ENCODE results near the gene SH2D1B. TPM values are rescaled to one million over a fixed set of nuclear protein-coding genes. Genes with fewer than 3 reads are reported as not detected.
"Not testable (repeated sequence)": the region's sequence is repeated elsewhere in the genome, so short reads cannot be mapped to it uniquely, and the experiment has no call there.

The SH2D1B gene
- total RNA-seq, 2 donors from 2014 or later, result 0.14 to 0.69 TPM

DNA sequence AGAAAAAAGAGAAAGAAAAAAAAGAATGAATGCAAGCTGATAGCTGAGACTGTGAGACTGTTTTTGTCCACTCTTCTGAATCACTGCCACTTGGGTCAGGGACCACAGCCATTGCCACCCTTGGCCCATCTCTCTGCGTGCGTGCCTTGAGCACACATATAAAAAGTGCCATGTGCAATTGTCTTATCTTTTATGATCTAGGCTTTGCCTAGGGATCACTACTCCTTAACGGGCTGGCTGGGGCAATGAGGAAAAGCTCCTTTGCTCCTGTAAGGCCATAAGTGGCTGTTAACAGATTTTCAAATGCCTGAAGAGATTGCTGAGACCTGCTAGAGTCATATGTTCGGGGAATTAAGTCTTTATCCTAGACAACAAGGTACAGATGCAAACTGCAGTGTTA, 43.5 kb downstream of the SH2D1B start:
- intact Hi-C loops (cut with DNase I), result no loop called here
- DNase-seq (ENCODE audit: low spot score), result no peak

DNA sequence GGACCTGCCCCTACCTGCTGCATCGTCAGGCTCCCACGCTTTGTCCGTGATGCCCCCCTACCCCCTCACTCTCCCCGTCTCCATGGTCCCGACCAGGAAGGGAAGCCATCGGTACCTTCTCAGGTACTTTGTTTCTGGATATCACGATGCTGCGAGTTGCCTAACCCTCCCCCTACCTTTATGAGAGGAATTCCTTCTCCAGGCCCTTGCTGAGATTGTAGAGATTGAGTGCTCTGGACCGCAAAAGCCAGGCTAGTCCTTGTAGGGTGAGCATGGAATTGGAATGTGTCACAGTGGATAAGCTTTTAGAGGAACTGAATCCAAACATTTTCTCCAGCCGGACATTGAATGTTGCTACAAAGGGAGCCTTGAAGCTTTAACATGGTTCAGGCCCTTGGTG, 44.2 kb downstream of the SH2D1B start:
- intact Hi-C loops (cut with DNase I), result no loop called here
- DNase-seq (ENCODE audit: low spot score), result no peak

DNA sequence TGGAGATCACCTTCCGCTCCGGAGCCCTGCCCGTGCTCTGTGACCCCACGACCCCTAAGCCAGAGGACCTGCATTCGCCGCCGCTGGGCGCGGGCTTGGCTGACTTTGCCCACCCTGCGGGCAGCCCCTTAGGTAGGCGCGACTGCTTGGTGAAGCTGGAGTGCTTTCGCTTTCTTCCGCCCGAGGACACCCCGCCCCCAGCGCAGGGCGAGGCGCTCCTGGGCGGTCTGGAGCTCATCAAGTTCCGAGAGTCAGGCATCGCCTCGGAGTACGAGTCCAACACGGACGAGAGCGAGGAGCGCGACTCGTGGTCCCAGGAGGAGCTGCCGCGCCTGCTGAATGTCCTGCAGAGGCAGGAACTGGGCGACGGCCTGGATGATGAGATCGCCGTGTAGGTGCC, 44.9 kb downstream of the SH2D1B start:
- intact Hi-C loops (cut with DNase I), result no loop called here
- DNase-seq (ENCODE audit: low spot score), result no peak

DNA sequence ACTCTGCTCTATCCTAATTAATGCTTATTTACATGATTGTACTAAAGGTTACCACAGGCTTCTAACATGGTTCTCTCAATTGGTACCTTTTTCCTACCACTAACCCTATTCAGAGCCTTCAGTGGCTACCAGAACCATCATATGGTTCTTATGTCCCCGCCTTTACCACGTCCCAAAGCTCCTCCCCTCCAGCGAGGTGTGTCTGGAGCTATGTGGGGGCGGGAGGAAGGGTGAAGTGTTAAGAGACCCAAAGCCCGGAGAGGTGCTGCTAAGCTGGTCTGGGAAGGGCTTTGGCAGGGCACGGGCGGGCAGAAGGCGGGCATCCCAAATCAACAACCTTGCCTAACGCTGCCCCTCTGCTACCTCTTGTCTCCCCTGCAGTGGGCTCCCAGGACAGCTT, 45.3 kb downstream of the SH2D1B start:
- DNase-seq (ENCODE audit: low spot score), result no peak
- intact Hi-C loops (cut with DNase I), result no loop called here

DNA sequence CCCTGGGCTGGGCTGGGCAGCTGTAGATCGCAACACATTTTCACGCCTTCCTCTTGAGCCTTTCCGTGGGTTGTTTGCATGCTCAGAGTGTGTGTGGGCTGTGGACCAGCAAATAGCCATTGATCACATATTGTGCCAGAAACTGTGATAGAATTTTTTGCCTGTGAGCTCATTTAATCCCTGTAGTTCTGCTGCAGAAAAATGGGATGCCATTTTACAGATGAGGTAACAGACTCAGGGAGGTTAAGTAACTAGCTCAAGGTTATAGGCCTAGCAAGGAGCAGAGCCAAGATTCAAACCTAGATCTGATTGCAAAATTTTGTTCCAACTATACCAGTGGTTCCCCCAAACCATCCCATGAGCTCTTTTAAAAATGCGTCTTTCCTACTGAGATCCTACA, 45.8 kb downstream of the SH2D1B start:
- no peak for DNase-seq (ENCODE audit: low spot score)
- intact Hi-C loops (cut with DNase I), result no loop called here

DNA sequence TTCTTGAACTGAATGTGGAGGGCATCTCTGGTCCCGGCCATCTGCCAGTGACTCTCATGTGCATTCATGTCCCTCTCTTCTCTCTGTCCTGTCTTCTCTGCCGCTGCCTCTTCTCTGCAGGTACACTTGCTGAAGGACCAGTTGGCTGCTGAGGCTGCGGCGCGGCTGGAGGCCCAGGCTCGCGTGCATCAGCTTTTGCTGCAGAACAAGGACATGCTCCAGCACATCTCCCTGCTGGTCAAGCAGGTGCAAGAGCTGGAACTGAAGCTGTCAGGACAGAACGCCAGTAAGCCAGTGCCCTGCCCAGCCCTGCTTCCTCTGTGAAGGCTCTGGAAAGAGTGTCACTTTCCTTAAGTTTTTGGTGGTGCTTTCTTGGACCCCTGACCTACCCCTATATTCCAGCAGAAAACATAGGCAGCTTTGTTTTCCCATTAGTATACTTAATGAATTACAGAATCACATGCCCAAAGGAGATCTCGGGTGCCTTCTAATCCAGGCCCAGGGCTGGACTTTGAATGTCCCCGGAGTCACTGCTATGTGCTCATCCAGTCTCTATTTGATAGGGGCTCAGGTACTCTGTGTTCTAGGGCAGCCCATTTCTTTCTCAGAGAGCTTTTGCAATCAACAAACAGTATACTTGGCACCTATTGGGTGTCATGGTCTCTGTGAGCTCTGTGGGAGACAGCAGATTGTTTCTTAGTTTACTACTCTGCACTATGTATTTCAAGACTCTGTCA, 46.5 kb downstream of the SH2D1B start:
- intact Hi-C loops (cut with DNase I), result no loop called here
- DNase-seq (ENCODE audit: low spot score), result no peak

DNA sequence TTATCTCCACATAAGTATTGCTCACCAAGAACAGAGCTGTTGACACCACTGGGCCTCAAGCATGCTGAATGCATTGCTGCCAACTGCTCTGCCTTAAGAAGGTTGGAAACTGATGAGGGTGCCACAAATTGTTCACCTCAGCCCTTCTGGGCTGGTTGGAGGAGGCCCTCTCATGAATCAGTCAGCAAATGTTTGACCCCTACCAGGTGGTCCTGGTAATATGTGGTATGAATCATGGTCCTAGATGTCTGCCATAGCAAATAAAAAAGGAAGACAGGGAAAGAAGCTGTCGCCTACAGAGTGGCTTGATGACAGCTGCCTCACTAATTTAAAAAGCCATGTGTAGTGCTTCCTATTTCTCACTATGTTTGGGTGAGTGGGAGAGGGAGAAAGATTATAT, 47.4 kb downstream of the SH2D1B start:
- DNase-seq (ENCODE audit: low spot score), result no peak
- intact Hi-C loops (cut with DNase I), result no loop called here

DNA sequence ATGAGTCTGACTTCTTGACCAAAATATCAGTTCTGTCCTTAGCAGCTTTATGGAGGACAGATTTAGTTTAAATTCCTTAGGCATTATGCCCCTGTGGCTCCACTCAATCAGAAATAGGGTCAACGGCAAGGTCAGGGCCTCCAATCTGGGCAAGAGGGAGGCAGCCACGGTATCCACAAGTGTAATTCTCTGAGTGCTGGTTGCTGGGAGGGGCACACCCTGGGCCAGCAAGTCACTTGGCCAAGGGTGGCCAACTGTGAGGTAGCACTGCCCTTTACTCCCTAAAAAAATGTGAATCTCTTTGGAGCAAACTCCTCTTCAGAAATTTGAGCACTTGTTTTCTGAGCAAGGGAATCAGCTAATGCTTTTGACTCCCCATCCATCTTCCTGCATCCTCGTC, 48.1 kb downstream of the SH2D1B start:
- DNase-seq (ENCODE audit: low spot score), result no peak
- intact Hi-C loops (cut with DNase I), result no loop called here

DNA sequence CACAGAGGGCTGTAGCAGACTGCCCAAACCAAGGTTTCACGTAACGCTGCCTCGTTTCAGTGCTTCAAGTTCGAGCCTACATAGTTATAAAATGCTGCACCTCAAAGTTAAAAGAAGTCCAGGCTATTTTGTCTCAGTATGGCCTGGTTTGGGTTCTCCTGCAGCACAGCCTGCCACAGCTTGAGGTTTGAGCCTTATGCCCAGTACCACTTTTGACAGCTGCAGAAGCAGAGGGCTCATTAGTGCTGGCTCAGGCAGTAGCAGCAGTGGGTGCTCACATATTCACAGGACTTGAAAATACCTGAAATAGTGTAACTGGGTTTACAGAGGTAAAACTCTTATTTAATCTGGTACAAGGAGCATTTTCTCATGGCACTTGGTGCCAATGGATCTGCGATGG, 50.6 kb downstream of the SH2D1B start:
- intact Hi-C loops (cut with DNase I), result no loop called here
- DNase-seq (ENCODE audit: low spot score), result no peak

DNA sequence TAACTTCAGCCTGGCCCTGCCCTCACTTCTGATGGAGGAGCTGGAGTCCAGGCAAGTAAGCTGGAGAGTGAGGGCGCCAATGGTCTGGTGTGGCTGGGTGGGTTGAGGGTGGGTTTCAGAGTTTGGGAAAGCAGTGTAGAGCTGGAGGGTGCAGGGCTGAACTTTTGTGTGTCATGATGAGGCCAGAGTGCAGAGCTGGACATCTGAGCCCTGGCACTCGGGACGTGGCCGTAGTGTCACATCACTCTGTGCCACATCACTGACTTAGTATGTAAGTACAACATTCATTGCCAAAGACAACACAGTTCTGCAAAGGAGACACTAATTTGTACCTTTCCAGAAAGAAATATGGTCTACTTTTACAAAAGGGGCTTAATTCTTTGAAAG, 51.1 kb downstream of the SH2D1B start:
- intact Hi-C loops (cut with DNase I), result no loop called here
- DNase-seq (ENCODE audit: low spot score), result no peak

DNA sequence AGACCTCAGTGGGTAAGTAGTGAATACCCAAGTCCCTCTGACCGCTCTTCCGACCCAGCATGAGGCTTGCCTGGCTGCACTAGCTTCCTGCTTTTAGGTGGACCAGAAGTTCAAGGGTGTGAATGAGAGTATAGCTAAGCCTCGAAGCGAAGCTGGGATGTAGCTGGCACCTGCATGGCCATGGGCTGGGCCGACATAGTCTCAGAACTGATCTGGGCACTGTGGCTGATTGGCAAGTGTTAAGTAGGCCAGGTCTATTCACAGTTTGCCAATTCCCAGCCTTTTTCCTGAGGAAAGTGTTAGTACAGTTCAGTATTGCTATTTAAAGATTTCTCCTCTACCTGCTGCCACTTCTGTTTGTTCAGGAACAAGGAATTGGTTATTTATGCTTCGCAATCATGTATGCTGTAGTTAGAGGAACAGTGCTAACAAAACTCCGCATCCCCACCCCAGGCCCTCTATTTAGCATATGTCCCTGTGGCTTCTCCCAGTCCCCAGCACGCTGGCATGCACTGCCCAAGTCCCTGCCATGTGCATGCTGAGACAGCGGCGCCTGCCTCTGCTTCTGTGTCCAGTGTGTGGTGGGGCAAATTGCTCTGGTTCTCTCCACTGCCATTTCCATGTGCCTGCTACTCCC, 51.6 kb downstream of the SH2D1B start:
- intact Hi-C loops (cut with DNase I), result no loop called here

DNA sequence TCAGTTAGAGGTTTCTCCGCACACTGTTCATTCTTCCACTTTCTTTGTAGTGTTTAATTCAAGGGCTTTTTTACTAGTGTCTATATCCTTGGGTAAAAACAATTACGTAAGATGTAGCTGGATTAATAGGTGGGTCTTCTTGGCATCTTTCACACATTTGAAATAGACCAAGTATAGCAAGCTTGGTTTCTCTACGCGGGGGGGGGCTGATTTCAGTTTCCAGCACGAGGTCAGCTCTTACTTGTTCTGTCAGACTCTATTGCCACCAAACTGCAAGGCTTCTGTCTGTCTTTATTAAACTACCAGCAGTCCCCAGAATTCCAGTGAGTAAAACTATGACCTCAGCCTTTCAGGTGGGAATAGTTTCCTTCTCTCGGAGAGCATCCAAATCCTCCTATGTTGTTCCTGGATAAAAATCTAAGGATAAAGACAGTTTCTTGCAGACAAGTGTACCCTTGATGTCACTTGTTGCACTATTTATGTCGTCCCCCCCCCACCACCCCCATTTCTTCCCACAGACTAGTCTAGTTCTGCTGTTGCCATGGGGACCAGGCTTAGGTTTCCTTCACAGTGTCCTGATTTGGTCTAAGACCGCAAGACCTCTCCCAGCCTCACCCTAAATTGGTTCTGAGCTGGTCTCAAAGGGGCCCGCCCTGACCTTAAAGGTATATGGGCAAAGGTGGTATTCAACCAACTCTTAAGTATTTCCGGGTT, 52.3 kb downstream of the SH2D1B start:
- DNase-seq (ENCODE audit: low spot score), result no peak
- intact Hi-C loops (cut with DNase I), result no loop called here

More for the DNA sequence above, 51.6 kb downstream of the SH2D1B start:
- no peak for DNase-seq (ENCODE audit: low spot score)

DNA sequence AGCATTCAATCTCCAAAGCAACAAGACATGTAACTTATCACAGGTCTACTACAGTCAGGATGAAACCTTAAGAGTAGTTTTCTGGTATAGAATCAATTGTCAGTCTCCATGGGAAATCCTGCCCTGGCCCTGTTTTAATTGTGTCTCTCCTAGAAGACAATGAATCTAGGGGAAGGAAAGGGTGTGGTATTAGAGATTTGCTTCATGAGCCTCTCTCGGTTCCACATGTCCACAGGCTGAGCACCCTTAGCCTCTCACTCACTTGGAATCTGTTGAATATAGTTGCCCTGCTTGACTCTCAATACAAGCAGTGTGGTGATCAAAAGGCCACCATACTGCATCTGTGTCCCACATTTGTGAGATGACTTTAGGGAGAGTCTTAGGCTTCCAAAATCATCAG, 53.0 kb downstream of the SH2D1B start:
- intact Hi-C loops (cut with DNase I), result no loop called here
- no peak for DNase-seq (ENCODE audit: low spot score)

DNA sequence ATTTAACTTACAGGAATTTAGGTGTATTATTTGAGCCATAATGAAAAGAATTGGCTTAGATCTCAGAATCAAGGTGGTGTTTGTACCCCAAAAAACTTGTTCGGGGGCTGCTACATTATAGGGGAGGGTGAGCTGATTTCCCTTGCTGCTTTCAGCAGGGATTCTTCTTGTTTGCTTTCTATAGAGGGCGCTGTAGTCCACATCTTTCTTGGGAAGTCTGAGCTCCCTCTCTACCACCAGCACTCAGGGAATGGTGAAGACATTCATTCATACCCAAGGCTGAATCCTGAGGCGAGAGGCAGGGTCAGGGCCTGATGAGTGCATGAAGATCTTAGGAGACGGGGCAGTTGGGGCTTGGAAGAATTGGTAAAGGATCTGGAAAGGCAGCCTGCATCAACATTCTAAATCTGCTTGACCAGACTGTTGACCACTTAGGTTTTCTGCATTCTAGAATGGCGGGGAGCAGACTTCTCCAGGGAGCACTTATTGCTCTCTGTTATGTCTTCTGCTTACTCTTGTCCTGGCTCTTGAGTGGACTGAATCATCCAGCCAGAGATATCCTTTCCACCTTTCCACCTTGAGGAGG, 54.2 kb downstream of the SH2D1B start:
- intact Hi-C loops (cut with DNase I), result no loop called here
- no peak for DNase-seq (ENCODE audit: low spot score)

DNA sequence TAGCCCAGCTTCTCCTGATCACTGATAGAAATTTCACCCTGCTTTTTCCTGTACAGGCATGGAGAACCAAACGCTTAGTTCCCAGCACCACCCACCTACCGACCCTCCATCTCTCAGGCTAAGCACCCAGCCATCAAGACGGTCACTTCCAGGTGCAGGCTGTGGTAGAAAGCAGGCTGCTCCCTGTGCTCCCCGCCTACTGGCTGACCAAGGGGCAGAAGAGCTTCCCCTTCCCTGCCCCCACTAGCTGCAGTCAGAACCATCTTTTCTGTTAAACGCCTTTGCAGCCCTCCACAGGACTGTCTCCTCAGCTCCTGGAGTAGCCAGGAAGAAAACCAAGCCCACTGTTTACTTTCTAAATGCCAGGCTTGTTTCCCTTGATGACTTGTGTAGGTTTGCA, 58.2 kb downstream of the SH2D1B start:
- DNase-seq (ENCODE audit: low spot score), result no peak
- intact Hi-C loops (cut with DNase I), result no loop called here

DNA sequence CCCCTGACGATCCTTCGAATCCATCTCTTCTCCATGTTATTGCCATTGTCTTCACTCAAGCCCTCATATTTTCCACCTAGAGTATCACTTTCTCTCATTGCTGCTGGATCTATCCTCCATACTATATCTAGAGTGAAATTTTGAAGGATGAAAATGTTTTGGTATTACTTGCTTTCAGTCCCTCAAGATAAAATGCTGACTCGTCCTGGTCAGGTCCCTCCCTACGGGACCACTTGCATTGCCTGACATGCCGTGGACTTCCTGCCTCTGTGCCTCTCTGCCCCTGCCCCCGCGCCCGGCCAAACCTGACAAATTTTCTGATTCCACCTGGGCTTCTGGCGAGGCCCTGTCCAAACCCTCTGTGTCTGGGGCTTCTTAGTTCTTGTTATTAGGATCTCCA, 58.9 kb downstream of the SH2D1B start:
- intact Hi-C loops (cut with DNase I), result no loop called here
- DNase-seq (ENCODE audit: low spot score), result no peak

DNA sequence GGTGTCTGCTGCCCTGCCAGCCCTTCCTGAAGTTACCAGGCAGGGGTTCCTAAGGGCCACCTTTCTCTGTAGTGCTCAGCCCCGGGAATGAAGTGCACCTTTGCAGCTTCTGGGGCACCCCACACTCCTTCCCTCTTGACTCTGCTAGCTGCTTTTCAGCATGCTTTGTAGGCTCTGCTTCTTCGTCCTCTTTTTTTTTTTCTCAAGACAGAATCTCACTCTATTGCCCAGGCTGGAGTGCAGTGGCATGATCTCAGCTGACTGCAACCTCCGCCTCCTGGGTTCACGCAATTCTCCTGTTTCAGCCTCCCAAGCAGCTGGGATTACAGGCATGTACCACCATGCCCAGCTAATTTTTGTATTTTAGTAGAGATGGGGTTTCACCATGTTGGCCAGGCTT, 60.1 kb downstream of the SH2D1B start:
- DNase-seq (ENCODE audit: low spot score); intact Hi-C loops (cut with DNase I): not testable (repeated sequence)

DNA sequence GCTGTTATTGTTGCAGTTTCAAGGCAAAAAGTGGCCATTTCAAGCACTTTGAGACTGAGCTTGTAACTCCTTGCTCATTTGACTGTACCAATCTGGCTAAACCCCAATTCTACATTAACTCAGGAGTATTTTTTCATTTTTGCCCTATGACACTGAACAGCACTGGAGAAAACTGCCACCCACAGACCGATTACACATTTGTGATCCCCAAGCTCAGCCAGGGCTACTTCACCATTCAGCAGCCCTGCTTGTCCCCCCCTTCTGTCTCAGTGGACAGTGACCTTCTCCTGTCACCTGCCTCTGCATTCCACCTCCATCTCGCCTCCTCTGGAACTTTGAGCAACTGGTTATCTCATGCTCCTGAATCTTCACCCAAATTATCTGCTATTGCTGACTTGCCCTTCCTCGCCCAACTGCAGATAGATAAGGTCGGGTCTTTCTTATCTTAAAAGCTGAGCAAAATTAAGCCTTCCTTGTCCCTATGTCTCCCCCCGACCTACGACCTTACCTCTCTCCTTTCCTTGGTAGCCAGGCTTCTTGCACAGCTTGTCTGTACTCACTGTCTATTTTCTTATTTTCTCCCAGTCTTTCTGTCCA, 60.6 kb downstream of the SH2D1B start:
- no peak for DNase-seq (ENCODE audit: low spot score)
- intact Hi-C loops (cut with DNase I), result no loop called here

DNA sequence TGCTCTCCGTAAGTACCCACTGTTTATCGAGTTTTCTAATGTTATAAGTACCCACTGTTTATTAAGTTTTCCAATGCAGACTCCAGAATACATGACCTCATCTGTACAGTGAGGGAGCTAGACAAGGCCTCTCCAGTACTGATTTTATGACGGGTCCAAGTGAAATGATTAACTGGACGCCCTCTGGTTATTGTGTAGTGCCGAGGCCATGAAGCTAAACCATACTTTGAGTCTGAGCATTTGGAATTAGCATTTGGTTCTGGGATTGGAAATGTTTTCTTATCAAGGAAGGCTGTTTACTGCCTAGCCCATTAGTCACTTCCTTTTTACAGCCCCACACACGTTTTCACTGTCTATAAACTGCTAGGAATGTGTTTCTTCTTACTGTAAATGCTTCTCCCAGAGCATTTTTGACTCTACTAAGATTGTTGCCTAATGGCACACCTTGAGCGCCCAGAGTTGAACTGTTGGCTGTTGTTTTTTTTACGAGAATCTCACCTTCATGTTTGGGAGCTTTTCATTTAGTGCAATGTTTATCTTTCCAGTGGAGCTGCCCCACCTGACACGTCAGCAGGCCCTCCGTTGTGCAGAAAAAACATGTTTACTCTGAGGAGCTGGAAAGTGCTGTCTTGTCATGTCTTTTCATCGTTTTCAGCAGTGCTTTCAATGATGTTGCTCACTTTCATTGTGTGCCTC, 62.2 kb downstream of the SH2D1B start:
- intact Hi-C loops (cut with DNase I), result no loop called here
- no peak for DNase-seq (ENCODE audit: low spot score)
